ENCODE results near the gene NBPF3. TPM values are rescaled to one million over a fixed set of nuclear protein-coding genes. Genes with fewer than 3 reads are reported as not detected.

NBPF3 gene
- total RNA-seq, 1 donor from 2014 or later = 6.7 TPM

DNA sequence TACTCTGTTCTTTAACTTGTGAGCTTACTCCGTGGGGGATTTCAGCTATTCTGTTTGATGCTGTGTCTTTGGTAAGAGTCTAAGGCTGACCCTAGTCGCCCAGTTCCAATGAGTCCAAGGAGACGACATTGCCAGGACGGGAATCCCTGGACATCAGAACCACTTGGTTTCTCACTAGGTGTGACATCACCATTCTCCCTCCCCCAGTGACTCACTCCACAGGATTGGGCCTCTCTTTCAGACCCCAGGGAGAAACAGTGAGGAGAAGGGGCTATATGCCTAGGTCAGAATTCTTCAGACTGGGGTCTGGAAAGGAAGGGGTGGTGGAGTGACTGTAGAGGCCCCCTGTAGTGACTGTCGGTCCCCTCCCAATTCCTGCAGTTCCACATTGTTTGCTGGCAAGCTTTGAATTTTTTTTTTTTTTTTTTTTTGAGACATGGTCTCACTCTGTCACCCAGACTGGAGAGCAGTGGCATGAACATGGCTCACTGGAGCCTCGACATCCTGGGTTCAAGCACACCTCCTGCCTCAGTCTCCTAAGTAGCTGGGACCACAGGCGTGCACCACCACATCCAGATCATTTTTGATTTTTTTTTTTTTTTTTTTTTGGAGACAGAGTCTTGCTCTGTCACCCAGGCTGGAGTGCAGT is 90.6 kb downstream of the NBPF3 start:
- intact Hi-C loops (cut with DNase I) = no loop called here
- no peak for ATAC-seq
- Histone ChIP-seq H3K4me1 (peaks cover 6% of the 10 kb centered on the region), H3K4me3 (no peak overlapping the region), H3K27ac (no peak overlapping the region), H3K9me3 (no peaks in the 10 kb centered on the region), H3K36me3 (no peaks in the 10 kb centered on the region), H3K27me3 (no peaks in the 10 kb centered on the region)
- no peak for DNase-seq
- TF ChIP-seq, protein P1, sequence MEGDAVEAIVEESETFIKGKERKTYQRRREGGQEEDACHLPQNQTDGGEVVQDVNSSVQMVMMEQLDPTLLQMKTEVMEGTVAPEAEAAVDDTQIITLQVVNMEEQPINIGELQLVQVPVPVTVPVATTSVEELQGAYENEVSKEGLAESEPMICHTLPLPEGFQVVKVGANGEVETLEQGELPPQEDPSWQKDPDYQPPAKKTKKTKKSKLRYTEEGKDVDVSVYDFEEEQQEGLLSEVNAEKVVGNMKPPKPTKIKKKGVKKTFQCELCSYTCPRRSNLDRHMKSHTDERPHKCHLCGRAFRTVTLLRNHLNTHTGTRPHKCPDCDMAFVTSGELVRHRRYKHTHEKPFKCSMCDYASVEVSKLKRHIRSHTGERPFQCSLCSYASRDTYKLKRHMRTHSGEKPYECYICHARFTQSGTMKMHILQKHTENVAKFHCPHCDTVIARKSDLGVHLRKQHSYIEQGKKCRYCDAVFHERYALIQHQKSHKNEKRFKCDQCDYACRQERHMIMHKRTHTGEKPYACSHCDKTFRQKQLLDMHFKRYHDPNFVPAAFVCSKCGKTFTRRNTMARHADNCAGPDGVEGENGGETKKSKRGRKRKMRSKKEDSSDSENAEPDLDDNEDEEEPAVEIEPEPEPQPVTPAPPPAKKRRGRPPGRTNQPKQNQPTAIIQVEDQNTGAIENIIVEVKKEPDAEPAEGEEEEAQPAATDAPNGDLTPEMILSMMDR (IDR thresholded peaks at IDR 0.05) = no peak

DNA sequence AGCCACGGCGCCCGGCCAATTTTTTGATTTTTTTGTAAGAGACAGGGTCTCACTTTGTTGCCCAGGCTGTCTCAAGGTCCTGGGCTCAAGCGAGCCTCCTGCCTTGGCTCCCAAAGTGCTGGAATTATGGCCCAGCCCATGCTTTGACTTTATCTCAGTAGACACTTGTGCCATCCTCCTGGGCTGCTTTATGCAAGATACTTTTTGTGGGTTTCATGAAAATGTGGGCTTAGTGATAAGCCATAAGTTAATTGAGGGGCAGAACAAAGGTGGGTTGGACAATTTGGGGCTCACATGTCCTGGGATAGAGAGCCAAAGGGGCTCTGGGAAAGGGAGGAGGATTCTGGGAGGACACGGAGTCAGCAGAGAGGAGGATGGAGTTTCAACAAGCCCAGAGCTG is 91.3 kb downstream of the NBPF3 start:
- intact Hi-C loops (cut with DNase I) = no loop called here
- ATAC-seq = no peak
- no peaks in the 10 kb centered on the region for H3K9me3 ChIP-seq
- peaks cover 10% of the 10 kb centered on the region for H3K4me1 ChIP-seq
- TF ChIP-seq, protein P1 (IDR thresholded peaks at IDR 0.05) = no peak
- no peaks in the 10 kb centered on the region for H3K36me3 ChIP-seq
- no peaks in the 10 kb centered on the region for H3K27me3 ChIP-seq
- no peak overlapping the region for H3K4me3 ChIP-seq
- no peak overlapping the region for H3K27ac ChIP-seq
- DNase-seq = no peak

DNA sequence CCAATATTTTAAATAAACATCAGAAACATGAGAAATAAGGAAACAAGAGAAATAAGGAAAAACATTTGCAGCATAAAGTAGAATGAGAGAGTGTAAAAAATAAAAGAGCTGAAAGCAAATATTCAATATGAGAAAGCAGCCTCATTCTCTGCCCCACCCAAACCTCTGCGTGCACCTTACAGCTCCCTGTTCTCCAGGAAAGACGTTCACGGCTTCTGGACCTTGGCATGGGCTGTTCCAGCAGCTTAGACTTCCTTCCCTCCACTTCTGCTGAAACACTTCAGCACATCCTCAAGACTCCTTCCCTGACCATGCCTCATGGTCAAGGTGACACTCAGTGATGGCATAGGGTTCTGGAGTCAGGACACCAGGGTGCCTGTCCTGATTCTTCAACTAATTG is 92.6 kb downstream of the NBPF3 start:
- H3K27ac ChIP-seq = no peak overlapping the region
- intact Hi-C loops (cut with DNase I) = no loop called here
- H3K27me3 ChIP-seq = no peaks in the 10 kb centered on the region
- H3K9me3 ChIP-seq = no peaks in the 10 kb centered on the region
- H3K4me3 ChIP-seq = no peak overlapping the region
- TF ChIP-seq, protein P1 (IDR thresholded peaks at IDR 0.05) = no peak
- no peak for DNase-seq
- no peaks in the 10 kb centered on the region for H3K36me3 ChIP-seq
- no peak for ATAC-seq
- peaks cover 13% of the 10 kb centered on the region for H3K4me1 ChIP-seq

DNA sequence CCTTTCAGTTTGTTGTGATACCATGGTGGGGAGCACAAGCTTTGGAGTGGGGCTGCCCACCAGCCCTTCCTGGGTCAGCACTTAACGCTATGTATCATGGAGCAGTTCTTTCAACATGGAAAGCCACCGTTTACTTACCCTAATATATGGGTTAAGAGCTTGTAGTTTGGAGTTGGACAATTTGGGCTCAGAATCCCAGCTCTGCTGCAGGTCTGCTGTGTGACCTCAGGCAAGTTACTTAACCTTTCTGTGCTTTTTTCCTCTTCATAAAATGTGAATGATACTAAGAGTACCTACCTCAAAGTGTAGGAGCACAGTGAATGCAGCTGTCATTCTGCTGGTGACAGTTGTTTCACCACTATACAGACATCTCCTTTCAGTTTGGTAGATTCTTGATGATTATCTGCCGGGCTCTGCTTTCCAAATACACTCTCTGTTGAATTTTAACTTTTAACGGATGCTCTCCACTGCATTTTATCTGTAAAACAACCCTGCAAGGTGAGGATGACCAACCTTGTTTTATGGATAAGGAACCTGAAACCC is 93.1 kb downstream of the NBPF3 start:
- no peaks in the 10 kb centered on the region for H3K27me3 ChIP-seq
- H3K9me3 ChIP-seq = no peaks in the 10 kb centered on the region
- no peaks in the 10 kb centered on the region for H3K36me3 ChIP-seq
- peaks cover 15% of the 10 kb centered on the region for H3K4me1 ChIP-seq
- ATAC-seq (no peak), DNase-seq (no peak)
- intact Hi-C loops (cut with DNase I) = no loop called here
- TF ChIP-seq, protein P1 (IDR thresholded peaks at IDR 0.05) = no peak
- no peak overlapping the region for H3K4me3 ChIP-seq
- no peak overlapping the region for H3K27ac ChIP-seq

DNA sequence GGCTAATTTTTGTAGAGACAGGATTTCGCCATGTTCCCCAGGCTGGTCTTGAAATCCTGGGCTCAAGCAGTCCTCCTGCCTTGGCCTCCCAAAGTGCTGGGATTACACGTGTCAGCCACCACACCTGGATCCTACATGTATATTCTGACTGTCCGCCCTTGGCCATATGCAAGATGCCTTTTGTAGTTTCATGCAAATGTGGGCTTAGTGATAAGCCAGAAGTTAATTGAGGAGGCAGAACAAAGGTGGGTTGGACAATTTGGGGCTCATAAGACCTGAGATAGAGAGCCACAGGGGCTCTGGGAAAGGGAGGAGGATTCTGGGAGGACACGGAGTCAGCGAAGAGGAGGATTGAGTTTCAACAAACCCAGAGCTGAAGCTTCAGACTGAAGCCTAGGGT is 94.2 kb downstream of the NBPF3 start:
- DNase-seq = no peak
- peaks cover 26% of the 10 kb centered on the region for H3K4me1 ChIP-seq
- intact Hi-C loops (cut with DNase I) = no loop called here
- H3K27me3 ChIP-seq = no peaks in the 10 kb centered on the region
- H3K9me3 ChIP-seq = no peaks in the 10 kb centered on the region
- H3K27ac ChIP-seq = no peak overlapping the region
- no peak overlapping the region for H3K4me3 ChIP-seq
- TF ChIP-seq, protein P1 (IDR thresholded peaks at IDR 0.05) = no peak
- no peaks in the 10 kb centered on the region for H3K36me3 ChIP-seq
- ATAC-seq = no peak

Other genes with a start within 250 kb of the NBPF3 start
- 108 TPM for gene ECE1, start 149.7 kb upstream of the NBPF3 start, total RNA-seq
- 164 TPM for gene ALPL, start 69.3 kb downstream of the NBPF3 start, total RNA-seq
- gene RAP1GAP, start 229.2 kb downstream of the NBPF3 start, total RNA-seq = 62.4 TPM

Data from upper lobe of right lung (tissue), 1 donor.